Lower leg skin (tissue), 4 donors: ENCODE measurements around the gene LCN15. TPM values are rescaled to one million over a fixed set of nuclear protein-coding genes. Genes with fewer than 3 reads are reported as not detected.
A peak's percentile ranks its signal among the peaks of the same experiment; 100 is the strongest.

Experiments used
- DNase-seq, 2 donors: peaks; one replicate each; pipeline ENCODE4 v3.0.0-alpha.2; 2019; ENCODE audit warnings: low spot score in 2 of 2
- H3K4me3 ChIP-seq: fragments of 200-600 bp; sonication (generic); 2 replicates; pipeline ENCODE4 v1.5.1; 2017; ENCODE audit warnings: mild to moderate bottlenecking, low read depth; ENCODE audit not compliant: poor library complexity, severe bottlenecking
- CTCF ChIP-seq, 3 donors: fragments of 450-650 bp; IDR thresholded peaks; one replicate each; pipeline ENCODE4 v1.5.1; 2016; ENCODE audit warnings: antibody characterized with exemption in 3 of 3, mild to moderate bottlenecking in 3 of 3, moderate library complexity in 2 of 3
- POLR2A ChIP-seq, 2 donors: fragments of 450-650 bp; IDR thresholded peaks; one replicate each; pipeline ENCODE4 v1.6.1; 2016 to 2017; ENCODE audit warnings: antibody characterized with exemption in 2 of 2, mild to moderate bottlenecking in 1 of 2, moderate library complexity in 1 of 2
- WGBS, 2 donors: methylation state at CpG; one replicate each; pipeline ENCODE4 v1.1.5; 2018; 5-methylcytosine and 5-hydroxymethylcytosine counted together
- intact Hi-C: fragments of 100-400 bp; cut with DNase I; formaldehyde crosslinking; loops from one replicate; pipeline ENCODE4 v1.15.0; 2023; ENCODE audit warnings: low total_unique reads
- total RNA-seq, 4 donors: library from RNA; depleted of rRNA; stranded (reverse); fragments of >200 nt; gene quantifications; one replicate each; pipeline ENCODE4 v1.1.0, GENCODE V29; 2016

Gene LCN15
- not detected for total RNA-seq

GRCh38 chr9:136764301-136764891 lies at the start of gene LCN15:
Gene LCN15, minus strand, starts transcription at chr9:136764518. Its CDS starts 30 bp downstream, at chr9:136764488.
- WGBS, 2 donors, result 46 to 60% methylated on average over 5 to 6 of the region's 14 CpGs
- no peak within 1 kb of the TSS for H3K4me3 ChIP-seq
- intact Hi-C loops, result no loop called here
- no peak for DNase-seq
- TF ChIP-seq CTCF (IDR thresholded peaks at IDR 0.05) (no peak), POLR2A (IDR thresholded peaks at IDR 0.05) (no peak)

GRCh38 chr9:136808806-136809158 lies 44.5 kb upstream of the LCN15 start:
- no peak for DNase-seq
- no peak for TF ChIP-seq CTCF (IDR thresholded peaks at IDR 0.05)
- TF ChIP-seq POLR2A (IDR thresholded peaks at IDR 0.05), result no peak
- H3K4me3 ChIP-seq, result peak overlapping the region; percentile 97
- WGBS, 2 donors, result 2 to 3% methylated on average over 14 of the region's 14 CpGs
- intact Hi-C loops, result no loop called here

- DNase-seq, result no peak
- intact Hi-C loops, result no loop called here
- H3K4me3 ChIP-seq, result peak overlapping the region; percentile 97
- 0 to 1% methylated on average over 20 to 54 of the region's 93 CpGs for WGBS, 2 donors
- no peak for TF ChIP-seq CTCF (IDR thresholded peaks at IDR 0.05)
- no peak for TF ChIP-seq POLR2A (IDR thresholded peaks at IDR 0.05)
Observed at GRCh38 chr9:136808075-136808805, 43.9 kb upstream of the LCN15 start.

- H3K4me3 ChIP-seq, result peak within 1 kb of the TSS; percentile 97
- intact Hi-C loops, result no loop called here
- TF ChIP-seq POLR2A (IDR thresholded peaks at IDR 0.05) (no peak), CTCF (IDR thresholded peaks at IDR 0.05) (no peak)
- DNase-seq, result peak in 1 of 2 donors; percentile 94
- 1% methylated on average over 19 to 51 of the region's 96 CpGs for WGBS, 2 donors
Observed at GRCh38 chr9:136807281-136808074, 43.2 kb upstream of the LCN15 start, which contains the start of gene RABL6. Gene RABL6, plus strand, starts transcription at chr9:136807948. Its CDS starts 249 bp downstream, at chr9:136808197.

GRCh38 chr9:136806631-136807201 lies 42.4 kb upstream of the LCN15 start:
- TF ChIP-seq POLR2A (IDR thresholded peaks at IDR 0.05) (no peak), CTCF (IDR thresholded peaks at IDR 0.05) (no peak)
- no peak overlapping the region for H3K4me3 ChIP-seq
- DNase-seq, result no peak
- intact Hi-C loops, result no loop called here
- whole genome bisulfite sequencing, 2 donors, result 53 to 57% methylated on average over 24 to 25 of the region's 25 CpGs
